Stimulated activated CD4-positive, alpha-beta T cell treated with anti-CD3 and anti-CD28 coated beads, Interleukin-2, amount 100 ng/mL, for 48 hours (primary cell): ENCODE results near the gene CYSRT1.

Source experiments
- DNase-seq, 2 donors: peaks; one replicate each; pipeline ENCODE4 v3.0.0-alpha.2; 2020

Gene CYSRT1

GRCh38 chr9:137224830-137225694 is at the start of gene CYSRT1:
TSS of gene CYSRT1 (plus strand) at chr9:137225174. CDS start at chr9:137225622, 448 bp downstream.
- DNase-seq, result no peak

- DNase-seq, result no peak
These were observed 49.5 kb upstream of the CYSRT1 start for GRCh38 chr9:137175345-137175961.

- no peak for DNase-seq
These were observed 48.4 kb upstream of the CYSRT1 start for GRCh38 chr9:137176302-137177182.

- no peak for DNase-seq
These were observed 46.6 kb upstream of the CYSRT1 start for GRCh38 chr9:137178201-137178938.

GRCh38 chr9:137178939-137179630 is 45.9 kb upstream of the CYSRT1 start:
- DNase-seq, result no peak

- DNase-seq, result no peak
These were observed 45.2 kb upstream of the CYSRT1 start for GRCh38 chr9:137179761-137180160.

GRCh38 chr9:137180491-137180890 is 44.5 kb upstream of the CYSRT1 start:
- DNase-seq, result no peak

GRCh38 chr9:137181680-137182079 is 43.3 kb upstream of the CYSRT1 start:
- no peak for DNase-seq

- no peak for DNase-seq
These were observed 42.1 kb upstream of the CYSRT1 start for GRCh38 chr9:137182836-137183235.

GRCh38 chr9:137183980-137184595 is 40.9 kb upstream of the CYSRT1 start:
- DNase-seq, result no peak

- no peak for DNase-seq
These were observed 39.9 kb upstream of the CYSRT1 start for GRCh38 chr9:137184881-137185660.

GRCh38 chr9:137185921-137186320 is 39.1 kb upstream of the CYSRT1 start:
- DNase-seq, result no peak

- DNase-seq, result no peak
These were observed 38.6 kb upstream of the CYSRT1 start for GRCh38 chr9:137186385-137186784.

- no peak for DNase-seq
These were observed 37.6 kb upstream of the CYSRT1 start for GRCh38 chr9:137187386-137187785.

- DNase-seq, result no peak
These were observed 36.9 kb upstream of the CYSRT1 start for GRCh38 chr9:137188086-137188489.

GRCh38 chr9:137188490-137189296 is 36.3 kb upstream of the CYSRT1 start, which contains the start of the genes ANAPC2 and SSNA1:
TSS of gene ANAPC2 (minus strand) at chr9:137188560. CDS start at chr9:137188532, 28 bp downstream.
TSS of gene SSNA1 (plus strand) at chr9:137188676. CDS start at chr9:137188727, 51 bp downstream.
- peak; percentile 96 to 97 for DNase-seq

- DNase-seq, result no peak
These were observed 35.4 kb upstream of the CYSRT1 start for GRCh38 chr9:137189297-137190295.

GRCh38 chr9:137190315-137190856 is 34.6 kb upstream of the CYSRT1 start:
- DNase-seq, result no peak
